Heart left ventricle (tissue), 16 donors: ENCODE measurements around the gene BRF1. TPM values are rescaled to one million over a fixed set of nuclear protein-coding genes. Genes with fewer than 3 reads are reported as not detected.

Experiments used
- ATAC-seq, 4 donors: fragments of 200-7000 bp; cut with Tn5 transposase; one replicate each; pipeline ENCODE4 v1.9.1; 2020 to 2022; ENCODE audit warnings: moderate library complexity in 4 of 4, mild to moderate bottlenecking in 3 of 4, moderate number of reproducible peaks in 1 of 4
- DNase-seq, 5 donors: peaks; one replicate each; pipeline ENCODE4 v3.0.0-alpha.2; 2020
- H3K27ac ChIP-seq, 12 donors: fragments of 200-600 bp; sonication (generic) in 4 of 12; one replicate each; pipeline versions ENCODE4 v1.5.0 to v1.8.0; 2016 to 2022; ENCODE audit warnings: mild to moderate bottlenecking in 2 of 12
- H3K27me3 ChIP-seq, 9 donors: fragments of 200-600 bp; sonication (generic) in 2 of 9; one replicate each; pipeline versions ENCODE4 v1.5.1 to v1.8.0; 2016 to 2022; ENCODE audit warnings: mild to moderate bottlenecking in 3 of 9
- H3K36me3 ChIP-seq, 9 donors: fragments of 200-600 bp; sonication (generic) in 2 of 9; one replicate each; pipeline versions ENCODE4 v1.5.0 to v1.8.0; 2018 to 2022; ENCODE audit warnings: mild to moderate bottlenecking in 2 of 9
- H3K4me1 ChIP-seq, 12 donors: fragments of 200-600 bp; sonication (generic) in 4 of 12; one replicate each; pipeline versions ENCODE4 v1.5.0 to v1.8.0; 2016 to 2022; ENCODE audit warnings: mild to moderate bottlenecking in 3 of 12
- H3K4me3 ChIP-seq, 12 donors: fragments of 200-600 bp; sonication (generic) in 4 of 12; one replicate each; pipeline versions ENCODE4 v1.5.0 to v1.8.0; 2017 to 2022; ENCODE audit warnings: mild to moderate bottlenecking in 9 of 12, moderate library complexity in 4 of 12
- H3K9me3 ChIP-seq, 12 donors: fragments of 200-600 bp; sonication (generic) in 4 of 12; one replicate each; pipeline versions ENCODE4 v1.5.0 to v1.8.0; 2016 to 2022; ENCODE audit warnings: mild to moderate bottlenecking in 1 of 12
- CTCF ChIP-seq, 12 donors: fragments of 200-600 bp; sonication (generic) in 4 of 12; IDR thresholded peaks; one replicate each; pipeline versions ENCODE4 v1.5.0 to v1.8.0; 2018 to 2022; ENCODE audit warnings: antibody characterized with exemption in 12 of 12, mild to moderate bottlenecking in 5 of 12
- POLR2A ChIP-seq, 2 donors: fragments of 450-650 bp; IDR thresholded peaks; one replicate each; pipeline ENCODE4 v1.6.1; 2017; ENCODE audit warnings: antibody characterized with exemption in 2 of 2, mild to moderate bottlenecking in 2 of 2, moderate library complexity in 2 of 2
- WGBS, 4 donors: extraction: QIAGEN DNeasy Blood & Tissue Kit in 2 of 4; methylation state at CpG; one replicate each; pipeline versions ENCODE4 v1.1.5 to v1.1.7; 2013 to 2018; 5-methylcytosine and 5-hydroxymethylcytosine counted together
- intact Hi-C, 10 donors: fragments of 100-400 bp; cut with DNase I; formaldehyde crosslinking; loops; one replicate each; pipeline versions ENCODE4 v1.11.1 to v1.14.2; 2022
- polyA plus RNA-seq, 2 donors: library from polyadenylated mRNA; stranded (reverse); fragments of 200-250 nt; gene quantifications; one replicate each; pipeline ENCODE4 v1.2.3, GENCODE V29; 2013
- total RNA-seq, 9 donors: library from RNA; depleted of rRNA in 2 of 9; stranded (reverse); fragments of >200 nt in 2 of 9; fragmentation: NEBNext Ultra II Directional in 3 of 9; extraction: Animal tissue kit (Norgen Biotek cat#: 25700) in 3 of 9; gene quantifications; one replicate each; pipeline versions ENCODE4 v1.1.0 to v1.2.4, GENCODE V29; 2016 to 2023
- donor health status: ischemic (EF 13 %, LVEDD 7.1; RV severe dilation, severe dysfunction).
- donor health status: healthy with polysubstance abuse.
- donor health status: DM: no; HTN: yes; CAD: no.
- donor health status: DM: no; HTN: no; CAD: no.
- donor health status: ischemic (EF 25% LVEDD 6.9; RV normal size, moderate dysfunction).
- donor health status: ischemic (EF 25% LVEDD 5.7; RV mildly dilated, moderate dysfunction).
- donor health status: healthy.
- donor health status: DM: yes; HTN: yes; CAD: no.
- donor health status: ischemic (EF 35%, LVEDD 5.7; RV mildly dilated, moderate dysfunction).
- donor health status: nonischemic (EF 11% LVEDD 7.7; RV severe dilation, severe dysfunction).
- donor health status: DM: yes; HTN: yes; CAD: no.
- donor health status: PGD.
- donor health status: ischemic (EF 29% LVEDD 5.4; RV normal size, mild dysfunction).
- donor health status: nonischemic (EF 23%, LVEDD 6.1; RV moderate dilation, normal function).

Gene BRF1
- total and polyA plus RNA-seq, 11 donors, result 13.3 to 25.3 (median 18.7) TPM

GRCh38 chr14:105348169-105348944 is 47.6 kb upstream of the BRF1 start:
- WGBS, 4 donors, result 81 to 90% (median 84%) methylated on average over 21 to 26 of the region's 26 CpGs
- ATAC-seq (no peak), DNase-seq (peak in 1 of 5 donors; percentile 28)
- Histone ChIP-seq H3K27me3 (no peaks in the 10 kb centered on the region), H3K9me3 (peaks cover 0 to 14% (median 0%) of the 10 kb centered on the region in 12 donors), H3K36me3 (peaks cover 0 to 8% (median under 1%) of the 10 kb centered on the region in 9 donors), H3K4me3 (no peak overlapping the region), H3K27ac (no peak overlapping the region), H3K4me1 (peaks cover 0 to 26% (median 12%) of the 10 kb centered on the region in 12 donors)
- TF ChIP-seq POLR2A (IDR thresholded peaks at IDR 0.05) (no peak), CTCF (IDR thresholded peaks at IDR 0.05) (no peak)
- intact Hi-C loops, result loop anchor here in 1 of 10 donors (2.0 to 10.0 kb wide), 2 partner anchors 84 to 144 kb away; no protein-coding TSS in a partner anchor

GRCh38 chr14:105347587-105347968 is 46.8 kb upstream of the BRF1 start:
- no peak for ATAC-seq
- H3K4me3 ChIP-seq, result no peak overlapping the region
- H3K27ac ChIP-seq, result no peak overlapping the region
- 81 to 90% (median 86%) methylated on average over 7 to 8 of the region's 8 CpGs for WGBS, 4 donors
- intact Hi-C loops, result loop anchor here in 1 of 10 donors (10.0 kb wide), 1 partner anchor 83 kb away; no protein-coding TSS in a partner anchor
- TF ChIP-seq CTCF (IDR thresholded peaks at IDR 0.05) (no peak), POLR2A (IDR thresholded peaks at IDR 0.05) (no peak)
- H3K4me1 ChIP-seq, result peaks cover 0 to 32% (median 14%) of the 10 kb centered on the region in 12 donors
- H3K27me3 ChIP-seq, result no peaks in the 10 kb centered on the region
- DNase-seq, result no peak
- peaks cover 0 to 8% (median 0%) of the 10 kb centered on the region in 9 donors for H3K36me3 ChIP-seq
- peaks cover 0 to 14% (median 0%) of the 10 kb centered on the region in 12 donors for H3K9me3 ChIP-seq

GRCh38 chr14:105346876-105347586 is 46.2 kb upstream of the BRF1 start:
- peak in 1 of 5 donors; percentile 40 for DNase-seq
- 86 to 96% (median 93%) methylated on average over 7 to 18 of the region's 18 CpGs for WGBS, 4 donors
- H3K36me3 ChIP-seq, result peaks cover 0 to 8% (median 0%) of the 10 kb centered on the region in 9 donors
- peaks cover 0 to 14% (median 0%) of the 10 kb centered on the region in 12 donors for H3K9me3 ChIP-seq
- intact Hi-C loops, result loop anchor here in 1 of 10 donors (10.0 kb wide), 1 partner anchor 82 kb away; no protein-coding TSS in a partner anchor
- H3K27ac ChIP-seq, result no peak overlapping the region
- no peak for ATAC-seq
- no peaks in the 10 kb centered on the region for H3K27me3 ChIP-seq
- no peak for TF ChIP-seq CTCF (IDR thresholded peaks at IDR 0.05)
- no peak overlapping the region for H3K4me3 ChIP-seq
- peaks cover 0 to 36% (median 13%) of the 10 kb centered on the region in 12 donors for H3K4me1 ChIP-seq

GRCh38 chr14:105346200-105346533 is 45.4 kb upstream of the BRF1 start:
- peak in 2 of 4 donors; percentile 42 for ATAC-seq
- peaks cover 0 to 8% (median 0%) of the 10 kb centered on the region in 9 donors for H3K36me3 ChIP-seq

More at GRCh38 chr14:105346200-105346533, 45.4 kb upstream of the BRF1 start:
- TF ChIP-seq POLR2A (IDR thresholded peaks at IDR 0.05) (no peak), CTCF (IDR thresholded peaks at IDR 0.05) (no peak)
- Histone ChIP-seq H3K4me1 (peaks cover 0 to 39% (median 16%) of the 10 kb centered on the region in 12 donors), H3K4me3 (no peak overlapping the region), H3K27me3 (no peaks in the 10 kb centered on the region), H3K27ac (no peak overlapping the region), H3K9me3 (peaks cover 0 to 14% (median 0%) of the 10 kb centered on the region in 12 donors)
- WGBS, 4 donors, result 49 to 64% (median 53%) methylated on average over 10 to 13 of the region's 13 CpGs
- intact Hi-C loops, result loop anchor here in 1 of 10 donors (10.0 kb wide), 1 partner anchor 81 kb away; no protein-coding TSS in a partner anchor
- peak in 1 of 5 donors; percentile 22 for DNase-seq
